Measurements from ENCODE around the gene ANXA2R.
"Not testable (repeated sequence)": the region's sequence is repeated elsewhere in the genome, so short reads cannot be mapped to it uniquely, and the experiment has no call there.

The ANXA2R gene

GRCh38 chr5:43055098-43055497 lies 15.0 kb upstream of the ANXA2R start:
- DNase-seq: not testable (repeated sequence)

GRCh38 chr5:43051684-43052083 lies 11.6 kb upstream of the ANXA2R start:
- DNase-seq: no peak

GRCh38 chr5:43050384-43050783 lies 10.3 kb upstream of the ANXA2R start:
- no peak for DNase-seq

GRCh38 chr5:43049236-43049635 lies 9.1 kb upstream of the ANXA2R start:
- no peak for DNase-seq

GRCh38 chr5:43046474-43046873 lies 6.4 kb upstream of the ANXA2R start:
- no peak for DNase-seq

GRCh38 chr5:43045236-43045635 lies 5.1 kb upstream of the ANXA2R start:
- DNase-seq: no peak

- DNase-seq: no peak
These were observed 4.2 kb upstream of the ANXA2R start for GRCh38 chr5:43044181-43044914.

- no peak for DNase-seq
These were observed 3.3 kb upstream of the ANXA2R start for GRCh38 chr5:43043400-43043756.

GRCh38 chr5:43042626-43043399 lies 2.7 kb upstream of the ANXA2R start:
- peak; percentile 80 for DNase-seq

GRCh38 chr5:43042176-43042625 lies 2.1 kb upstream of the ANXA2R start:
- DNase-seq: peak; percentile 90

GRCh38 chr5:43041669-43042175 lies 1.6 kb upstream of the ANXA2R start:
- peak; percentile 67 for DNase-seq

GRCh38 chr5:43041110-43041668 lies 1.1 kb upstream of the ANXA2R start:
- peak; percentile 59 for DNase-seq

- peak; percentile 64 for DNase-seq
These were observed 440 bp downstream of the ANXA2R start for GRCh38 chr5:43039471-43040286.

- no peak for DNase-seq
These were observed 1.0 kb downstream of the ANXA2R start for GRCh38 chr5:43039152-43039470.

- peak; percentile 21 for DNase-seq
These were observed 1.6 kb downstream of the ANXA2R start for GRCh38 chr5:43038496-43038989.

GRCh38 chr5:43037636-43038495 lies 2.3 kb downstream of the ANXA2R start:
- DNase-seq: peak; percentile 76

GRCh38 chr5:43036856-43037635 lies 3.1 kb downstream of the ANXA2R start:
- no peak for DNase-seq

GRCh38 chr5:43036409-43036808 lies 3.7 kb downstream of the ANXA2R start:
- peak; percentile 23 for DNase-seq

GRCh38 chr5:43034591-43034968 lies 5.5 kb downstream of the ANXA2R start:
- DNase-seq: no peak

- DNase-seq: no peak
These were observed 6.1 kb downstream of the ANXA2R start for GRCh38 chr5:43033841-43034590.
